ENCODE results near the gene SNRPF. TPM values are rescaled to one million over a fixed set of nuclear protein-coding genes. Genes with fewer than 3 reads are reported as not detected.
"Not testable (repeated sequence)": the region's sequence is repeated elsewhere in the genome, so short reads cannot be mapped to it uniquely, and the experiment has no call there.

SNRPF gene
- total and polyA plus RNA-seq, 2 of the 8 experiments (the other 6 are each of a cell fraction or from before 2014, with no cell fraction given) = 58.5 to 79.7 TPM

GRCh38 chr12:95812155-95812554, 46.6 kb upstream of the SNRPF start:
- H2BK12ac ChIP-seq (ENCODE audit: low read depth, low read length); H2BK120ac ChIP-seq (replicated peaks; ENCODE audit: low read depth, low read length); H2BK20ac ChIP-seq (ENCODE audit: low read length); H3K4me3 ChIP-seq (ENCODE audit: extremely low read depth in 1 of 4, insufficient read depth in 2 of 4, low read depth in 3 of 4, low read length in 4 of 4); H3K18ac ChIP-seq (ENCODE audit: extremely low read depth, low read length); POLR2A ChIA-PET (ENCODE audit: partially characterized antibody); H2BK15ac ChIP-seq (ENCODE audit: low read length); H4K91ac ChIP-seq (replicated peaks; ENCODE audit: insufficient read length, low read length); H3K4me2 ChIP-seq (ENCODE audit: insufficient read depth in 1 of 2, low read depth in 2 of 2, low read length in 2 of 2); H3K23me2 ChIP-seq (ENCODE audit: low read depth, low read length); H3K9me3 ChIP-seq (ENCODE audit: insufficient read depth in 2 of 2, low read depth in 1 of 2, low read length in 1 of 2); H3K27ac ChIP-seq (ENCODE audit: low read depth, low read length); H4K20me1 ChIP-seq (replicated peaks in 1 of 2; ENCODE audit: control insufficient read depth in 1 of 2, insufficient read depth in 2 of 2, low read length in 2 of 2); FAIRE-seq; H2BK5ac ChIP-seq (ENCODE audit: low read depth, low read length); H4K5ac ChIP-seq (ENCODE audit: insufficient read length, low read depth, low read length); H3K36me3 ChIP-seq (ENCODE audit: control insufficient read depth in 2 of 4, insufficient read depth in 4 of 4, low read length in 3 of 4); H3K27me3 ChIP-seq (replicated peaks in 1 of 4; ENCODE audit: control insufficient read depth in 3 of 4, extremely low read depth in 1 of 4, insufficient read depth in 3 of 4, low read length in 3 of 4); H3K14ac ChIP-seq (ENCODE audit: insufficient read length); H2AK5ac ChIP-seq (ENCODE audit: low read depth, low read length); H3K23ac ChIP-seq (ENCODE audit: insufficient read length); H2AFZ ChIP-seq (ENCODE audit: low read length); H3K4me1 ChIP-seq (replicated peaks in 1 of 4; ENCODE audit: control insufficient read depth in 3 of 4, insufficient read depth in 4 of 4, low read length in 3 of 4); H3K56ac ChIP-seq (replicated peaks; ENCODE audit: insufficient read length, low read depth, low read length); H3K79me1 ChIP-seq (ENCODE audit: low read depth, low read length); H4K8ac ChIP-seq (ENCODE audit: extremely low read depth, insufficient read depth, low read length); DNase-seq (ENCODE audit: low read depth in 1 of 2, low spot score in 2 of 2); H3K4ac ChIP-seq (replicated peaks; ENCODE audit: insufficient read length, low read depth, low read length); H3K9ac ChIP-seq (replicated peaks in 1 of 4; ENCODE audit: extremely low read depth in 1 of 4, low read depth in 3 of 4, low read length in 3 of 4); H3K79me2 ChIP-seq (ENCODE audit: control insufficient read depth in 1 of 2, insufficient read depth in 2 of 2, low read length in 2 of 2): not testable (repeated sequence)
- CTCF ChIA-PET (ENCODE audit: partially characterized antibody) = interaction anchor here (0.6 to 7.6 kb wide), 6 partner anchors 22 to 231 kb away, joined by 3 to 65 read pairs (median 4); no protein-coding TSS in a partner anchor
- WGBS, 2 experiments (ENCODE audit: extremely low coverage in 1 of 2, insufficient coverage in 1 of 2, insufficient read length in 1 of 2, insufficient replicate concordance in 2 of 2, low coverage in 1 of 2, low lambda C conversion rate in 2 of 2, missing lambda C conversion rate in 1 of 2) = 96% methylated on average over 4 of the region's 4 CpGs; no CpG with 5 or more reads in 1 of the 2 experiments
